PFSK-1 (cell line): Measurements from ENCODE around the gene CEL.

Source experiments
- POLR2AphosphoS5 ChIP-seq: IDR thresholded peaks from 2 replicates; pipeline ENCODE4 v1.6.1; 2012; ENCODE audit warnings: low read depth, mild to moderate bottlenecking, control low read depth, low read length, moderate library complexity
- REST ChIP-seq, 2 experiments: IDR thresholded peaks; 2 replicates each; pipeline versions ENCODE4 v1.6.1 to v1.8.0; 2011 to 2012; ENCODE audit warnings: low read depth in 2 of 2, low read length in 2 of 2, control low read depth in 1 of 2, inconsistent platforms in 1 of 2, mild to moderate bottlenecking in 1 of 2, moderate library complexity in 1 of 2; ENCODE audit not compliant: insufficient read depth in 1 of 2
- TAF1 ChIP-seq: IDR thresholded peaks from 2 replicates; pipeline ENCODE4 v1.6.1; 2012; ENCODE audit warnings: low read length, control low read depth, borderline replicate concordance; ENCODE audit not compliant: insufficient read depth

DNA sequence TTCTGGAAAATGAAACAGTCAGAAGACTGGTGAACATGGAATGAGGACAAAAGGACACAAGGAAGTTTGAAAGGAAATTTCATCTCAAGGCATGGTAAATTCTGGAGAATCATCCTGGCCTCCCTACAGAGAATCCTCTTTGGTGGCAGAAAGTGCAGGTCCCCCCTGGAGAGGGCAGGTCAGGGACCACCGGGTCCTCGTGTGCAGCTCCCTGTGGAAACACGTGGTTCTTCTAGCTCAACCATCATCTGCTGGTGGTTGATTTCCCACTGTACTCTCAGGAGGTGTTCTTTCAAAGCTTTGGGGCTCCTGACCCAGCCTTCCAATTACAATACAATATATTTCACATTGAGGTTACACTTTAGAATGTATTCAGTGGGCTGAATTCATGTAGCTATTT lies 33.6 kb upstream of the CEL start:
- TF ChIP-seq POLR2AphosphoS5 (no peak), TAF1 (no peak), REST (IDR thresholded peaks at IDR 0.05; ENCODE audit: insufficient read depth in 1 of 2, low read depth in 2 of 2, low read length in 2 of 2) (no peak)
